Heart left ventricle (tissue), 13 donors: ENCODE measurements around the gene SGO1.

Experiments used
- CTCF ChIP-seq, 12 donors: fragments of 200-600 bp; sonication (generic) in 4 of 12; IDR thresholded peaks; one replicate each; pipeline versions ENCODE4 v1.5.0 to v1.8.0; 2018 to 2022; ENCODE audit warnings: antibody characterized with exemption in 12 of 12, mild to moderate bottlenecking in 5 of 12
- POLR2A ChIP-seq, 2 donors: fragments of 450-650 bp; IDR thresholded peaks; one replicate each; pipeline ENCODE4 v1.6.1; 2017; ENCODE audit warnings: antibody characterized with exemption in 2 of 2, mild to moderate bottlenecking in 2 of 2, moderate library complexity in 2 of 2
- donor health status: ischemic (EF 13 %, LVEDD 7.1; RV severe dilation, severe dysfunction).
- donor health status: DM: no; HTN: yes; CAD: no.
- donor health status: DM: no; HTN: no; CAD: no.
- donor health status: ischemic (EF 25% LVEDD 6.9; RV normal size, moderate dysfunction).
- donor health status: ischemic (EF 25% LVEDD 5.7; RV mildly dilated, moderate dysfunction).
- donor health status: ischemic (EF 35%, LVEDD 5.7; RV mildly dilated, moderate dysfunction).
- donor health status: nonischemic (EF 11% LVEDD 7.7; RV severe dilation, severe dysfunction).
- donor health status: DM: yes; HTN: yes; CAD: no.
- donor health status: PGD.
- donor health status: ischemic (EF 29% LVEDD 5.4; RV normal size, mild dysfunction).
- donor health status: nonischemic (EF 23%, LVEDD 6.1; RV moderate dilation, normal function).

DNA sequence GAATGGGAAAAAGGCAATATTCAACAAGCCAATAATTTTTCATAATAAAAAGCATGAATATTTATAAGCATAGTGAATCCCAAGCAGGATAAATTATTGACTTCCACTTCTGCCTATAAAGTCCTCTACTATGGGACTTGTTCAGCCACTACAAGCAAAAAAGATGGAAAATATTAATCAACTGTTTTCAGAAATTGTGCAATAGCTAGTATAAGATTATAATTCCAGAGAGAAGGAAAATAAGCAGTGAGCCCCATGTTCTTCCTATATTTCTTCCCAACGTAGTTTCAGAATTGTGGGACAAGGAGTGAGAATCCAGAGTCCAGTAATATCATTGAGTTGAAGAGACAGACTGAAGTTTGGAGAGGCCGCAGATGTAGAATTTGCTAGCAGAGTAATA lies 24.3 kb downstream of the SGO1 start:
- TF ChIP-seq CTCF (IDR thresholded peaks at IDR 0.05) (no peak), POLR2A (IDR thresholded peaks at IDR 0.05) (no peak)
